PFSK-1 (cell line): ENCODE results near the gene SLC37A2.

ENCODE experiments used
- FOXP2 ChIP-seq: optimal IDR thresholded peaks from 2 replicates; pipeline ENCODE3; 2011; ENCODE audit warnings: borderline replicate concordance, control low read depth, inconsistent platforms; ENCODE audit not compliant: insufficient read depth; ENCODE audit errors: extremely low read length, extremely low read depth
- POLR2AphosphoS5 ChIP-seq: IDR thresholded peaks from 2 replicates; pipeline ENCODE4 v1.6.1; 2012; ENCODE audit warnings: low read depth, mild to moderate bottlenecking, control low read depth, low read length, moderate library complexity
- SIN3A ChIP-seq: IDR thresholded peaks from 2 replicates; pipeline ENCODE4 v1.6.1; 2012; ENCODE audit warnings: mild to moderate bottlenecking, low read length, moderate library complexity, borderline replicate concordance; ENCODE audit not compliant: insufficient read depth
- TAF1 ChIP-seq: IDR thresholded peaks from 2 replicates; pipeline ENCODE4 v1.6.1; 2012; ENCODE audit warnings: low read length, control low read depth, borderline replicate concordance; ENCODE audit not compliant: insufficient read depth
- TF ChIP-seq, protein P1 (sequence below), 2 experiments: IDR thresholded peaks; 2 replicates each; pipeline versions ENCODE4 v1.6.1 to v1.8.0; 2011 to 2012; ENCODE audit warnings: low read depth in 2 of 2, low read length in 2 of 2, control low read depth in 1 of 2, inconsistent platforms in 1 of 2, mild to moderate bottlenecking in 1 of 2, moderate library complexity in 1 of 2; ENCODE audit not compliant: insufficient read depth in 1 of 2

SLC37A2 gene

DNA sequence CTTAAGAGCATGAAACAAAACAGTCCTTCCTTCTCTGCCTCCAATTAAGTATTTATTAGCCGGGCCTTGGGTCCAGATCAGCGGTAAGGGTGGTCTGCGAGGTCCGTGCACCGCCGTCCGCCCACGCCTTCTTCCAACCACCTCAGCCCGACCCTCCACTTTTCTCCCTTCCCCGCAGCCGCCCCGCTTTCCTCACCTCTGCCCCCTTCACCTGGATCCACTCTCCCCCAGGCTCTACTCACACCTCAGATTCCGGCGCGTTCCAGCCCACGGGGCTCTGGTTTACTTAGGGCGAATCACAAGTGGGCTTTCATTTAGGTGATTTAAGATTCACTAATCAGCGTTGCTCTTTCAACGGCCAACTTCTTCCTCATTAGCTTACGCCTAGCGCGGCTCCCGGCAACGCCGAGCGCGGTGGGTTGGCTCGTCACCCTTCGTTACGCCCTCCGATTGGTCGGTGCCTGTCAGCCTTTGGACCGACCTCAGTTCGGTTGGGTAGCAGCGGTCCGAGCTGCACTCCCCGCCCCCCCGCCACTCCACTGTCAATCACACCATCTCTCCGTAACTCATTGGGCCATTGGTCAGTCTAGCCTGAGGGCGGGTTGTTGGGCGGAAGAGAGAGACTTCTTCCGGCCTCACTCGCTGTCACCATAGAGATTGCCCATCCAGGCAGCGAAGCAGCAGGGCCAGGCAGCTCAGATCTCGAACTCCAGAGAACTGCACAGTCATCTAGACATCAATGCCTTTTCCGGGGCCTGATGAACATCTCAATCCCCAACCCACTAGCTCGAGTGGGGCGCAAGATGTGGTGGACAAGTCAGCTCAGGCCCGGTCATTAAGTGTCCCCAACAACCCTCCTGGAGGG, 48.5 kb downstream of the SLC37A2 start, which contains the start of gene TMEM218:
TMEM218 (minus strand) TSS at position 284 of the 865 bp plus-strand sequence. CDS start 9,385 bp downstream, outside the sequence.
- TF ChIP-seq FOXP2 (peak; percentile 51), TAF1 (0 out of 2 replicates have a peak, but pooled peaks have one; percentile 29), POLR2AphosphoS5 (peak; percentile 46; the same call in 1 of the 2 replicates), SIN3A (no peak)
- TF ChIP-seq, protein P1, sequence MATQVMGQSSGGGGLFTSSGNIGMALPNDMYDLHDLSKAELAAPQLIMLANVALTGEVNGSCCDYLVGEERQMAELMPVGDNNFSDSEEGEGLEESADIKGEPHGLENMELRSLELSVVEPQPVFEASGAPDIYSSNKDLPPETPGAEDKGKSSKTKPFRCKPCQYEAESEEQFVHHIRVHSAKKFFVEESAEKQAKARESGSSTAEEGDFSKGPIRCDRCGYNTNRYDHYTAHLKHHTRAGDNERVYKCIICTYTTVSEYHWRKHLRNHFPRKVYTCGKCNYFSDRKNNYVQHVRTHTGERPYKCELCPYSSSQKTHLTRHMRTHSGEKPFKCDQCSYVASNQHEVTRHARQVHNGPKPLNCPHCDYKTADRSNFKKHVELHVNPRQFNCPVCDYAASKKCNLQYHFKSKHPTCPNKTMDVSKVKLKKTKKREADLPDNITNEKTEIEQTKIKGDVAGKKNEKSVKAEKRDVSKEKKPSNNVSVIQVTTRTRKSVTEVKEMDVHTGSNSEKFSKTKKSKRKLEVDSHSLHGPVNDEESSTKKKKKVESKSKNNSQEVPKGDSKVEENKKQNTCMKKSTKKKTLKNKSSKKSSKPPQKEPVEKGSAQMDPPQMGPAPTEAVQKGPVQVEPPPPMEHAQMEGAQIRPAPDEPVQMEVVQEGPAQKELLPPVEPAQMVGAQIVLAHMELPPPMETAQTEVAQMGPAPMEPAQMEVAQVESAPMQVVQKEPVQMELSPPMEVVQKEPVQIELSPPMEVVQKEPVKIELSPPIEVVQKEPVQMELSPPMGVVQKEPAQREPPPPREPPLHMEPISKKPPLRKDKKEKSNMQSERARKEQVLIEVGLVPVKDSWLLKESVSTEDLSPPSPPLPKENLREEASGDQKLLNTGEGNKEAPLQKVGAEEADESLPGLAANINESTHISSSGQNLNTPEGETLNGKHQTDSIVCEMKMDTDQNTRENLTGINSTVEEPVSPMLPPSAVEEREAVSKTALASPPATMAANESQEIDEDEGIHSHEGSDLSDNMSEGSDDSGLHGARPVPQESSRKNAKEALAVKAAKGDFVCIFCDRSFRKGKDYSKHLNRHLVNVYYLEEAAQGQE (IDR thresholded peaks at IDR 0.05; ENCODE audit: insufficient read depth in 1 of 2, low read depth in 2 of 2, low read length in 2 of 2) = no peak

- TF ChIP-seq POLR2AphosphoS5 = no peak
- TF ChIP-seq, protein P1 (IDR thresholded peaks at IDR 0.05; ENCODE audit: insufficient read depth in 1 of 2, low read depth in 2 of 2, low read length in 2 of 2) = no peak
- no peak for TF ChIP-seq TAF1
- TF ChIP-seq FOXP2 = no peak
- no peak for TF ChIP-seq SIN3A
These were observed 49.1 kb downstream of the SLC37A2 start for GRCh38 chr11:125112208-125112604.

- TF ChIP-seq, protein P1 (IDR thresholded peaks at IDR 0.05; ENCODE audit: insufficient read depth in 1 of 2, low read depth in 2 of 2, low read length in 2 of 2) = no peak
These were observed 51.4 kb downstream of the SLC37A2 start for GRCh38 chr11:125114518-125114917.

- TF ChIP-seq POLR2AphosphoS5 = no peak
- no peak for TF ChIP-seq FOXP2
- TF ChIP-seq SIN3A = no peak
- TF ChIP-seq, protein P1 (IDR thresholded peaks at IDR 0.05; ENCODE audit: insufficient read depth in 1 of 2, low read depth in 2 of 2, low read length in 2 of 2) = no peak
- TF ChIP-seq TAF1 = no peak
These were observed 54.3 kb downstream of the SLC37A2 start for GRCh38 chr11:125117429-125117828.
